Mesendoderm (in vitro differentiated cells): ENCODE results near the gene BET1L. TPM values are rescaled to one million over a fixed set of nuclear protein-coding genes. Genes with fewer than 3 reads are reported as not detected.
"Not testable (repeated sequence)": the region's sequence is repeated elsewhere in the genome, so short reads cannot be mapped to it uniquely, and the experiment has no call there.

Experiments
- DNase-seq: peaks from one replicate; pipeline ENCODE4 v3.0.0; 2013
- H2AK5ac ChIP-seq: 2 replicates; pipeline ENCODE4 v1.6.1; 2013; ENCODE audit warnings: low read length, inconsistent platforms
- H2BK120ac ChIP-seq: 2 replicates; pipeline ENCODE4 v1.6.1; 2013; ENCODE audit warnings: low read depth, mild to moderate bottlenecking, low read length, moderate library complexity, mixed read lengths
- H2BK15ac ChIP-seq: replicated peaks from 2 replicates; pipeline ENCODE4 v1.6.1; 2013; ENCODE audit warnings: low read depth, mild to moderate bottlenecking, moderate library complexity
- H2BK5ac ChIP-seq: 2 replicates; pipeline ENCODE4 v1.6.1; 2013; ENCODE audit warnings: low read length, inconsistent platforms
- H3K18ac ChIP-seq: 2 replicates; pipeline ENCODE4 v1.6.1; 2013; ENCODE audit warnings: mild to moderate bottlenecking, low read length, mixed read lengths
- H3K23ac ChIP-seq: one replicate; pipeline ENCODE4 v1.6.1; 2013; ENCODE audit warnings: low read length
- H3K27ac ChIP-seq: 2 replicates; pipeline ENCODE4 v1.5.1; 2013; ENCODE audit warnings: low read depth, mild to moderate bottlenecking, inconsistent platforms, low read length, moderate library complexity
- H3K27me3 ChIP-seq: 2 replicates; pipeline ENCODE4 v1.6.1; 2013; ENCODE audit warnings: low read length, control low read depth, mild to moderate bottlenecking, inconsistent platforms; ENCODE audit not compliant: insufficient read depth, poor library complexity
- H3K36me3 ChIP-seq: 2 replicates; pipeline ENCODE4 v1.6.1; 2013; ENCODE audit warnings: low read length, inconsistent platforms; ENCODE audit not compliant: control insufficient read depth, insufficient read depth
- H3K4ac ChIP-seq: one replicate; pipeline ENCODE4 v1.6.1; 2013; ENCODE audit warnings: low read depth, mild to moderate bottlenecking, low read length, moderate library complexity
- H3K4me1 ChIP-seq: 2 replicates; pipeline ENCODE4 v1.6.1; 2013; ENCODE audit warnings: low read depth, low read length, inconsistent platforms; ENCODE audit not compliant: control insufficient read depth
- H3K4me2 ChIP-seq: 2 replicates; pipeline ENCODE4 v1.6.1; 2013; ENCODE audit warnings: low read length
- H3K4me3 ChIP-seq: 2 replicates; pipeline ENCODE4 v1.5.1; 2013; ENCODE audit warnings: mild to moderate bottlenecking, low read length
- H3K56ac ChIP-seq: one replicate; pipeline ENCODE4 v1.6.1; 2013; ENCODE audit warnings: low read length
- H3K79me1 ChIP-seq: 2 replicates; pipeline ENCODE4 v1.6.1; 2013; ENCODE audit warnings: low read length, inconsistent platforms
- H3K79me2 ChIP-seq: 2 replicates; pipeline ENCODE4 v1.6.1; 2013; ENCODE audit warnings: mild to moderate bottlenecking, low read length; ENCODE audit not compliant: control insufficient read depth, insufficient read depth
- H3K9ac ChIP-seq: 2 replicates; pipeline ENCODE4 v1.6.1; 2013; ENCODE audit warnings: low read length, inconsistent platforms
- H4K5ac ChIP-seq: one replicate; pipeline ENCODE4 v1.6.1; 2013; ENCODE audit warnings: low read length
- H4K8ac ChIP-seq: one replicate; pipeline ENCODE4 v1.6.1; 2013; ENCODE audit warnings: low read depth, mild to moderate bottlenecking, control low read depth, low read length, moderate library complexity
- WGBS: extraction: QIAGEN DNeasy Blood & Tissue Kit; methylation state at CpG from one replicate; pipeline ENCODE4 v1.1.7; 2013; ENCODE audit warnings: low lambda C conversion rate, missing lambda C conversion rate; ENCODE audit not compliant: insufficient coverage; ENCODE audit errors: extremely low coverage; 5-methylcytosine and 5-hydroxymethylcytosine counted together
- small RNA-seq: library from polyadenylated mRNA; stranded (forward); fragments of <200 nt; extraction: miRNeasy Mini kit (QIAGEN cat#:217004); gene quantifications from one replicate; pipeline ENCODE3, GENCODE V24; 2013; ENCODE audit not compliant: insufficient read depth

The BET1L gene

DNA sequence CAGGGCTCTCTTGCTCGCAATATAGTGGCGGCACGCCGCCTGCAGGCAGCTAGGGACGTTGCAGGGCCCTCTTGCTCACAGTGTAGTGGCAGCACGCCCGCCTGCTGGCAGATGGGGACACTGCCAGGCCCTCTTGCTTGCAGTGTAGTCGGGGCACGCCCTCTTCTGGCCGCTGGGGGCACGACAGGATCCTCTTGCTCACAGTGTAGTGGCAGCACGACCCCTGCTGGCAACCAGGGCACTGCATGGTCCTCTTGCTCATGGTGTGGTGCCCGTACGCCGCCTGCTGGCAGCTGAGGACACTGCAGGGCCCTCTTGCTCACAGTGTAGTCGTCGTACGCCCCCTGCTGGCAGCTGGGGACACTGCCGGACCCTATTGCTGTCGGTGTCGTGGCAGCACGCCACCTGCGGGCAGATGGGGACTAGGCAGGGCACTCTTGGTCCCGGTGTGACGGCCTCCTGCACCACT is 17.3 kb downstream of the BET1L start:
- not testable (repeated sequence) for H3K18ac ChIP-seq, H4K8ac ChIP-seq, H3K4me2 ChIP-seq, H3K79me2 ChIP-seq, H4K5ac ChIP-seq, DNase-seq, H3K27ac ChIP-seq, H2BK15ac ChIP-seq, H2BK120ac ChIP-seq, H3K79me1 ChIP-seq, H2AK5ac ChIP-seq, H3K56ac ChIP-seq, H3K27me3 ChIP-seq, H3K23ac ChIP-seq, H3K9ac ChIP-seq, H3K36me3 ChIP-seq, H2BK5ac ChIP-seq, H3K4ac ChIP-seq, H3K4me1 ChIP-seq, H3K4me3 ChIP-seq
- WGBS = no CpG with 5 or more reads among the region's 25 CpGs

DNA sequence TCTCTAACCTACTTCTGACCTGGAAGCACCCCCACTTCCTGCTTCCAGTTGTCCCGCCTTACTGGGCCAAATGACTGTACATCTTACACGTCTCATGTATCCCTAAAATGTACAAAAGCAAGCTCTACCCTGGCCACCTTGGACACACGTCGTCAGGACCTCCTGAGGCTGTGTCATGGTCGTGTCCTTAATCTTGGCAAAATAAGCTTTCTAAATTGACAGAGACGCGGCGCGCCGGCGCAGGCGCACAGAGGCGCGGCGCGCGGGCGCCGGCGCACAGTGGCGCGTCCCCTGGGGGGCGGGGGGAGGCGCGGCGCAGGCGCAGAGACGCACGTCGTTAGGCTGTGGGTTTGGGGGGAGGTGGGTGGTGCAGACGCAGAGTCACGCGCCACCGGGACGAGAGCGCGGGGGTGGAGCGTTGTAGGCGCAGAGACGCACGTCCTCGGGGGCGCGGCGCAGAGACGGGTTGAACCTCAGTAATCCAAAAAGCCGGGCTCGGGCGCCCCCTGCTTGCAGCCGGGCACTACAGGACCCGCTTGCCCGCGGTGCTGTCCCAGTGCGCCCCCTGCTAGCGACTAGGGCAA is 17.9 kb downstream of the BET1L start:
- no CpG with 5 or more reads among the region's 55 CpGs for WGBS
- not testable (repeated sequence) for H3K18ac ChIP-seq, H2BK120ac ChIP-seq, H4K8ac ChIP-seq, H3K27ac ChIP-seq, H2BK15ac ChIP-seq, H3K79me2 ChIP-seq, H3K4me1 ChIP-seq, H3K36me3 ChIP-seq, DNase-seq, H3K23ac ChIP-seq, H4K5ac ChIP-seq, H3K9ac ChIP-seq, H3K56ac ChIP-seq, H3K27me3 ChIP-seq, H3K4me2 ChIP-seq, H3K4ac ChIP-seq, H2BK5ac ChIP-seq, H3K79me1 ChIP-seq, H3K4me3 ChIP-seq, H2AK5ac ChIP-seq

DNA sequence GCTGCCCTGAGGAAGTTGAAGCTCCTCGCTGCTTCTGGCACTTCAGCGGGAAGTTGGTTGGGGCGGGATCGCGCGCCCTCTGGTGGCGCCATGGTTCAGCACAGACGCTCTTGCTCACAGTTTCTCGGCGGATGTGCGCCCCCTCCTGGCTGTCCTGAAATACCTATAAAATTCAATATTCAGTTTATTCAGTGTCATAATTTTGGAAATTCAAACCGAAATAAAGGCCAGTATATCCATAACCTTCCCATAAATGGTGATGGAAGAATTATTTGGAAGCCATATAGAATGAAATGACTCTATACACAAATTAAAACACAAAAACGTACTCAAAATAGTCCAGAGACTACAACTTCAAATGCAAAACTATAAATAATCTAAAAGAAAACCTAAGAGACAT is 27.0 kb downstream of the BET1L start:
- not testable (repeated sequence) for H3K27me3 ChIP-seq, H3K36me3 ChIP-seq, H2AK5ac ChIP-seq, H2BK120ac ChIP-seq, H2BK15ac ChIP-seq, H3K4me2 ChIP-seq, H3K4me1 ChIP-seq, H3K4me3 ChIP-seq, H3K23ac ChIP-seq, DNase-seq, H3K79me2 ChIP-seq, H3K4ac ChIP-seq, H3K56ac ChIP-seq, H2BK5ac ChIP-seq, H3K9ac ChIP-seq, H3K79me1 ChIP-seq, H3K18ac ChIP-seq, H4K5ac ChIP-seq, H3K27ac ChIP-seq, H4K8ac ChIP-seq
- no CpG with 5 or more reads among the region's 13 CpGs for WGBS

Small RNA genes within 50 kb of the gene (small RNA-seq; reads per million reads assigned to genes)
- gene RNU6-447P = not detected
